HepG2 (cell line): ENCODE measurements around the gene TCTA. TPM values are rescaled to one million over a fixed set of nuclear protein-coding genes. Genes with fewer than 3 reads are reported as not detected.

Experiments
- ATAC-seq: fragments of 200-7000 bp; cut with Tn5 transposase; 3 replicates; pipeline ENCODE4 v1.9.1; 2020; ENCODE audit warnings: mild to moderate bottlenecking, moderate library complexity
- BruUV-seq: library from RNA; stranded (reverse); fragments of 400-500 nt; replicated peaks from 2 replicates; lab custom pipeline; 2021; lab: Mats Ljungman, UMichigan
- CTCF ChIA-PET: fragments of 300-600 bp; formaldehyde crosslinking; extraction: SDS; loops from one replicate; lab custom pipeline; 2021; ENCODE audit warnings: low total read pairs, inconsistent platforms, low intra/inter-chr PET ratio; lab: Yijun Ruan, JAX
- POLR2A ChIA-PET: fragments of 350-600 bp; sonication (Branson Sonifier 250); formaldehyde crosslinking; loops from one replicate; lab custom pipeline; 2020; ENCODE audit warnings: antibody characterized with exemption, inconsistent platforms; lab: Yijun Ruan, JAX
- DNase-seq: peaks from one replicate; pipeline ENCODE4 v3.0.0-alpha.2; 2015; ENCODE audit warnings: low spot score
- FAIRE-seq: peaks from 3 replicates; lab custom pipeline; 2011; peaks lifted over from hg19 to GRCh38; lab: Jason Lieb, UNC
- H2AFZ ChIP-seq: one replicate; pipeline ENCODE4 v1.6.1; 2011; ENCODE audit warnings: low read length, inconsistent platforms
- H3K27ac ChIP-seq: fragments of 300-600 bp; 3 replicates; pipeline ENCODE4 v1.8.0; 2011; ENCODE audit warnings: mixed run types, mild to moderate bottlenecking, mixed read lengths, low read length, inconsistent platforms; ENCODE audit not compliant: insufficient read depth; ENCODE audit errors: extremely low read length
- H3K27me3 ChIP-seq, 2 experiments: fragments of 200-600 bp in 1 of 2; 2 replicates in 1 of 2; 3 replicates in 1 of 2; pipeline versions ENCODE4 v1.6.0 to v1.8.0; 2011; ENCODE audit warnings: low read length in 2 of 2, mild to moderate bottlenecking in 2 of 2, moderate library complexity in 2 of 2, inconsistent platforms in 1 of 2; ENCODE audit not compliant: insufficient read depth in 2 of 2, control insufficient read depth in 1 of 2
- H3K36me3 ChIP-seq, 2 experiments: fragments of 200-600 bp in 1 of 2; replicated peaks in 1 of 2; 2 replicates in 1 of 2; 3 replicates in 1 of 2; pipeline versions ENCODE4 v1.5.1 to v1.8.0; 2011; ENCODE audit warnings: low read length in 2 of 2, inconsistent platforms in 1 of 2; ENCODE audit not compliant: insufficient read depth in 2 of 2, control insufficient read depth in 1 of 2
- H3K4me1 ChIP-seq: 2 replicates; pipeline ENCODE4 v1.5.1; 2012; ENCODE audit warnings: low read length, inconsistent platforms; ENCODE audit not compliant: insufficient read depth
- H3K4me2 ChIP-seq: 2 replicates; pipeline ENCODE4 v1.6.0; 2011; ENCODE audit warnings: low read depth, low read length, inconsistent platforms
- H3K4me3 ChIP-seq, 3 experiments: fragments of 200-600 bp in 1 of 3; sonication (generic), shearing (Covaris generic) in 1 of 3; replicated peaks in 1 of 3; 2 replicates each; pipeline ENCODE4 v1.5.1; 2011 to 2016; ENCODE audit warnings: low read length in 3 of 3, inconsistent platforms in 2 of 3, low read depth in 2 of 3, mild to moderate bottlenecking in 2 of 3, control low read depth in 1 of 3, mixed read lengths in 1 of 3; ENCODE audit not compliant: insufficient read depth in 1 of 3
- H3K79me2 ChIP-seq: one replicate; pipeline ENCODE4 v1.6.1; 2011; ENCODE audit warnings: low read length, inconsistent platforms; ENCODE audit not compliant: insufficient read depth
- H3K9ac ChIP-seq: 2 replicates; pipeline ENCODE4 v1.6.0; 2011; ENCODE audit warnings: mild to moderate bottlenecking, low read depth, low read length, inconsistent platforms; ENCODE audit not compliant: insufficient read depth
- H3K9me3 ChIP-seq: 2 replicates; pipeline ENCODE4 v1.5.1; 2012; ENCODE audit warnings: mild to moderate bottlenecking, low read length
- H4K20me1 ChIP-seq: 2 replicates; pipeline ENCODE4 v1.6.0; 2011; ENCODE audit warnings: inconsistent platforms, mild to moderate bottlenecking, low read length, moderate library complexity; ENCODE audit not compliant: insufficient read depth
- ADNP ChIP-seq: sonication (generic); formaldehyde crosslinking; IDR thresholded peaks from 2 replicates; pipeline ENCODE4 v1.4.0; 2020; ENCODE audit warnings: missing genetic modification reagents
- CHD2 ChIP-seq: IDR thresholded peaks from 2 replicates; pipeline ENCODE4 v1.6.1; 2011; ENCODE audit warnings: low read depth, low read length, improper control_type of control experiment
- ELF4 ChIP-seq: sonication (generic); formaldehyde crosslinking; IDR thresholded peaks from 2 replicates; pipeline ENCODE4 v1.5.0; 2020; ENCODE audit warnings: missing genetic modification reagents, mild to moderate bottlenecking, moderate library complexity, borderline replicate concordance
- IKZF1 ChIP-seq: fragments of 450-650 bp; IDR thresholded peaks from 2 replicates; pipeline ENCODE4 v1.7.1; 2016
- ONECUT2 ChIP-seq: sonication (generic); formaldehyde crosslinking; IDR thresholded peaks from 2 replicates; pipeline ENCODE4 v1.4.0; 2020; ENCODE audit warnings: missing genetic modification reagents
- RELA ChIP-seq: sonication (generic); formaldehyde crosslinking; IDR thresholded peaks from 2 replicates; pipeline ENCODE4 v1.4.0; 2020; ENCODE audit warnings: missing genetic modification reagents
- ZFP91 ChIP-seq: sonication (generic); formaldehyde crosslinking; IDR thresholded peaks from 2 replicates; pipeline ENCODE4 v1.9.0; 2022; ENCODE audit warnings: missing genetic modification reagents, mild to moderate bottlenecking, borderline replicate concordance
- ZNF644 ChIP-seq: IDR thresholded peaks from 2 replicates; pipeline ENCODE4 v1.6.1; 2016; ENCODE audit warnings: low read depth
- ZSCAN20 ChIP-seq: sonication (generic); formaldehyde crosslinking; IDR thresholded peaks from 2 replicates; pipeline ENCODE4 v1.4.0; 2020; ENCODE audit warnings: missing genetic modification reagents, mild to moderate bottlenecking, borderline replicate concordance
- WGBS: methylation state at CpG from one replicate; pipeline ENCODE4 v1.1.6; 2017; ENCODE audit warnings: low lambda C conversion rate; 5-methylcytosine and 5-hydroxymethylcytosine counted together
- in situ Hi-C: cut with HindIII; loops from 2 replicates; pipeline ENCODE4 v1.10.0; 2017; ENCODE audit warnings: low pct_unique_long_range_greater_than_20kb; ENCODE audit not compliant: extremely low pct_ligation_motif_present
- intact Hi-C: fragments of 100-400 bp; cut with micrococcal nuclease; formaldehyde crosslinking; loops from one replicate; pipeline ENCODE4 v1.10.0; 2022; ENCODE audit not compliant: unreplicated experiment
- polyA plus RNA-seq, 8 experiments: library from polyadenylated mRNA; depleted of rRNA in 3 of 8; stranded (reverse) in 7 of 8; unstranded in 1 of 8; fragments of >200 nt; fragmentation: Illumina TruSeq in 4 of 8; extraction: Trizol in 4 of 8; gene quantifications; 2 replicates each; pipeline versions ENCODE4 v1.2.1 to v1.2.3, GENCODE V29; 2011 to 2016; ENCODE audit warnings: low read depth in 4 of 8, missing spikeins in 1 of 8, mixed read lengths in 1 of 8; ENCODE audit not compliant: insufficient read depth in 1 of 8
- total RNA-seq, 5 experiments: library from RNA; depleted of rRNA; stranded (reverse); fragments of >200 nt; fragmentation: Illumina TruSeq; extraction: Trizol; gene quantifications; 2 replicates each; pipeline ENCODE4 v1.2.3, GENCODE V29; 2016; ENCODE audit warnings: low read depth in 1 of 5
- TF ChIP-seq, protein P1 (sequence below): IDR thresholded peaks from 2 replicates; pipeline ENCODE4 v1.6.1; 2016; ENCODE audit warnings: missing compliant biosample characterization, missing genetic modification reagents, borderline replicate concordance
- TF ChIP-seq, protein P2 (sequence below): sonication (generic); formaldehyde crosslinking; IDR thresholded peaks from 2 replicates; pipeline ENCODE4 v1.4.0; 2020; ENCODE audit warnings: missing genetic modification reagents, borderline replicate concordance
- TF ChIP-seq, protein P3 (sequence below): sonication (generic); formaldehyde crosslinking; IDR thresholded peaks from 2 replicates; pipeline ENCODE4 v1.4.0; 2020; ENCODE audit warnings: mild to moderate bottlenecking, missing genetic modification reagents

TCTA gene
- total and polyA plus RNA-seq, 2 of the 13 experiments (the other 11 are each of a cell fraction or from before 2014, with no cell fraction given): 8.3 to 13.2 TPM

GRCh38 chr3:49411535-49411967 lies 672 bp upstream of the TCTA start:
- in situ Hi-C loops (no loop called here), intact Hi-C loops (loop anchor here (5.0 kb wide), 2 partner anchors 54 to 319 kb away; partner anchors contain the start of genes GPX1 and QRICH1)
- DNase-seq (peak; percentile 44), FAIRE-seq (no peak), ATAC-seq (peak; percentile 46)
- Histone ChIP-seq H3K27me3 (no peaks in the 10 kb centered on the region; a peak in 1 of 5 replicates), H2AFZ (no peak overlapping the region), H3K79me2 (peaks cover 65% of the 10 kb centered on the region), H3K4me1 (peaks cover 52% of the 10 kb centered on the region), H3K4me2 (peak overlapping the region; percentile 70), H3K9ac (peak overlapping the region; percentile 95), H4K20me1 (peaks cover 37% of the 10 kb centered on the region), H3K9me3 (no peaks in the 10 kb centered on the region), H3K36me3 (peaks cover 0 to 2% of the 10 kb centered on the region in 2 experiments; a peak in 2 of 5 replicates), H3K27ac (peak overlapping the region; percentile 91), H3K4me3 (peak overlapping the region; percentile 81 to 93 (median 90))
- no TSS peak for BruUV-seq
- WGBS: 0% methylated on average over 1 of the region's 59 CpGs
- CTCF ChIA-PET: no interaction called here
- POLR2A ChIA-PET: interaction anchor here (0.6 to 2.9 kb wide), 24 partner anchors 8 to 514 kb away, joined by 3 to 48 read pairs (median 4); partner anchors contain the start of genes AMT, BSN, DAG1 and GPX1
- no peak for TF ChIP-seq ZFP91
- TF ChIP-seq ZNF644: no peak
- TF ChIP-seq IKZF1: no peak
- no peak for TF ChIP-seq RELA (CRISPR knock-in tag)
- TF ChIP-seq ONECUT2 (CRISPR knock-in tag): no peak
- TF ChIP-seq ADNP: no peak
- TF ChIP-seq, protein P1, sequence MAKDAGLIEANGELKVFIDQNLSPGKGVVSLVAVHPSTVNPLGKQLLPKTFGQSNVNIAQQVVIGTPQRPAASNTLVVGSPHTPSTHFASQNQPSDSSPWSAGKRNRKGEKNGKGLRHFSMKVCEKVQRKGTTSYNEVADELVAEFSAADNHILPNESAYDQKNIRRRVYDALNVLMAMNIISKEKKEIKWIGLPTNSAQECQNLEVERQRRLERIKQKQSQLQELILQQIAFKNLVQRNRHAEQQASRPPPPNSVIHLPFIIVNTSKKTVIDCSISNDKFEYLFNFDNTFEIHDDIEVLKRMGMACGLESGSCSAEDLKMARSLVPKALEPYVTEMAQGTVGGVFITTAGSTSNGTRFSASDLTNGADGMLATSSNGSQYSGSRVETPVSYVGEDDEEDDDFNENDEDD (CRISPR knock-in tag): 0 out of 2 replicates have a peak, but pooled peaks have one; percentile 4
- TF ChIP-seq, protein P2, sequence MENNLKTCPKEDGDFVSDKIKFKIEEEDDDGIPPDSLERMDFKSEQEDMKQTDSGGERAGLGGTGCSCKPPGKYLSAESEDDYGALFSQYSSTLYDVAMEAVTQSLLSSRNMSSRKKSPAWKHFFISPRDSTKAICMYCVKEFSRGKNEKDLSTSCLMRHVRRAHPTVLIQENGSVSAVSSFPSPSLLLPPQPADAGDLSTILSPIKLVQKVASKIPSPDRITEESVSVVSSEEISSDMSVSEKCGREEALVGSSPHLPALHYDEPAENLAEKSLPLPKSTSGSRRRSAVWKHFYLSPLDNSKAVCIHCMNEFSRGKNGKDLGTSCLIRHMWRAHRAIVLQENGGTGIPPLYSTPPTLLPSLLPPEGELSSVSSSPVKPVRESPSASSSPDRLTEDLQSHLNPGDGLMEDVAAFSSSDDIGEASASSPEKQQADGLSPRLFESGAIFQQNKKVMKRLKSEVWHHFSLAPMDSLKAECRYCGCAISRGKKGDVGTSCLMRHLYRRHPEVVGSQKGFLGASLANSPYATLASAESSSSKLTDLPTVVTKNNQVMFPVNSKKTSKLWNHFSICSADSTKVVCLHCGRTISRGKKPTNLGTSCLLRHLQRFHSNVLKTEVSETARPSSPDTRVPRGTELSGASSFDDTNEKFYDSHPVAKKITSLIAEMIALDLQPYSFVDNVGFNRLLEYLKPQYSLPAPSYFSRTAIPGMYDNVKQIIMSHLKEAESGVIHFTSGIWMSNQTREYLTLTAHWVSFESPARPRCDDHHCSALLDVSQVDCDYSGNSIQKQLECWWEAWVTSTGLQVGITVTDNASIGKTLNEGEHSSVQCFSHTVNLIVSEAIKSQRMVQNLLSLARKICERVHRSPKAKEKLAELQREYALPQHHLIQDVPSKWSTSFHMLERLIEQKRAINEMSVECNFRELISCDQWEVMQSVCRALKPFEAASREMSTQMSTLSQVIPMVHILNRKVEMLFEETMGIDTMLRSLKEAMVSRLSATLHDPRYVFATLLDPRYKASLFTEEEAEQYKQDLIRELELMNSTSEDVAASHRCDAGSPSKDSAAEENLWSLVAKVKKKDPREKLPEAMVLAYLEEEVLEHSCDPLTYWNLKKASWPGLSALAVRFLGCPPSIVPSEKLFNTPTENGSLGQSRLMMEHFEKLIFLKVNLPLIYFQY: no peak
- peak; percentile 74; the same call in 1 of the 2 replicates for TF ChIP-seq CHD2
- TF ChIP-seq, protein P3, sequence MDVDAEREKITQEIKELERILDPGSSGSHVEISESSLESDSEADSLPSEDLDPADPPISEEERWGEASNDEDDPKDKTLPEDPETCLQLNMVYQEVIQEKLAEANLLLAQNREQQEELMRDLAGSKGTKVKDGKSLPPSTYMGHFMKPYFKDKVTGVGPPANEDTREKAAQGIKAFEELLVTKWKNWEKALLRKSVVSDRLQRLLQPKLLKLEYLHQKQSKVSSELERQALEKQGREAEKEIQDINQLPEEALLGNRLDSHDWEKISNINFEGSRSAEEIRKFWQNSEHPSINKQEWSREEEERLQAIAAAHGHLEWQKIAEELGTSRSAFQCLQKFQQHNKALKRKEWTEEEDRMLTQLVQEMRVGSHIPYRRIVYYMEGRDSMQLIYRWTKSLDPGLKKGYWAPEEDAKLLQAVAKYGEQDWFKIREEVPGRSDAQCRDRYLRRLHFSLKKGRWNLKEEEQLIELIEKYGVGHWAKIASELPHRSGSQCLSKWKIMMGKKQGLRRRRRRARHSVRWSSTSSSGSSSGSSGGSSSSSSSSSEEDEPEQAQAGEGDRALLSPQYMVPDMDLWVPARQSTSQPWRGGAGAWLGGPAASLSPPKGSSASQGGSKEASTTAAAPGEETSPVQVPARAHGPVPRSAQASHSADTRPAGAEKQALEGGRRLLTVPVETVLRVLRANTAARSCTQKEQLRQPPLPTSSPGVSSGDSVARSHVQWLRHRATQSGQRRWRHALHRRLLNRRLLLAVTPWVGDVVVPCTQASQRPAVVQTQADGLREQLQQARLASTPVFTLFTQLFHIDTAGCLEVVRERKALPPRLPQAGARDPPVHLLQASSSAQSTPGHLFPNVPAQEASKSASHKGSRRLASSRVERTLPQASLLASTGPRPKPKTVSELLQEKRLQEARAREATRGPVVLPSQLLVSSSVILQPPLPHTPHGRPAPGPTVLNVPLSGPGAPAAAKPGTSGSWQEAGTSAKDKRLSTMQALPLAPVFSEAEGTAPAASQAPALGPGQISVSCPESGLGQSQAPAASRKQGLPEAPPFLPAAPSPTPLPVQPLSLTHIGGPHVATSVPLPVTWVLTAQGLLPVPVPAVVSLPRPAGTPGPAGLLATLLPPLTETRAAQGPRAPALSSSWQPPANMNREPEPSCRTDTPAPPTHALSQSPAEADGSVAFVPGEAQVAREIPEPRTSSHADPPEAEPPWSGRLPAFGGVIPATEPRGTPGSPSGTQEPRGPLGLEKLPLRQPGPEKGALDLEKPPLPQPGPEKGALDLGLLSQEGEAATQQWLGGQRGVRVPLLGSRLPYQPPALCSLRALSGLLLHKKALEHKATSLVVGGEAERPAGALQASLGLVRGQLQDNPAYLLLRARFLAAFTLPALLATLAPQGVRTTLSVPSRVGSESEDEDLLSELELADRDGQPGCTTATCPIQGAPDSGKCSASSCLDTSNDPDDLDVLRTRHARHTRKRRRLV (CRISPR knock-in tag): no peak
- peak; percentile 30; the same call in 1 of the 2 replicates for TF ChIP-seq ZSCAN20 (CRISPR knock-in tag)
- TF ChIP-seq ELF4 (CRISPR knock-in tag): peak; percentile 14; the same call in 1 of the 2 replicates
